Karpas-422 (cell line): ENCODE data around the gene PHF10. TPM values are rescaled to one million over a fixed set of nuclear protein-coding genes. Genes with fewer than 3 reads are reported as not detected.

Experiments
- DNase-seq: peaks from one replicate; pipeline ENCODE4 v3.0.0-alpha.2; 2015
- H2AFZ ChIP-seq: fragments of 200-600 bp; sonication (generic); 2 replicates; pipeline ENCODE4 v1.6.1; 2014; ENCODE audit warnings: antibody characterized with exemption, low read length, mixed read lengths
- H3K27ac ChIP-seq: fragments of 200-600 bp; sonication (generic); 2 replicates; pipeline ENCODE4 v1.5.1; 2014; ENCODE audit warnings: mild to moderate bottlenecking, low read length, moderate library complexity
- H3K27me3 ChIP-seq: fragments of 200-600 bp; sonication (generic); 2 replicates; pipeline ENCODE4 v1.6.1; 2014; ENCODE audit warnings: low read length, mixed read lengths
- H3K36me3 ChIP-seq: fragments of 200-600 bp; sonication (generic); 2 replicates; pipeline ENCODE4 v1.6.1; 2014; ENCODE audit warnings: low read length, mixed read lengths; ENCODE audit not compliant: insufficient read depth
- H3K4me1 ChIP-seq: fragments of 200-600 bp; sonication (generic); 2 replicates; pipeline ENCODE4 v1.6.1; 2014; ENCODE audit warnings: mild to moderate bottlenecking, low read length, mixed read lengths
- H3K4me2 ChIP-seq: fragments of 200-600 bp; sonication (generic); 2 replicates; pipeline ENCODE4 v1.6.1; 2014; ENCODE audit warnings: low read length, low read depth, mild to moderate bottlenecking; ENCODE audit not compliant: poor library complexity, severe bottlenecking
- H3K4me3 ChIP-seq: fragments of 200-600 bp; sonication (generic); 2 replicates; pipeline ENCODE4 v1.5.1; 2014; ENCODE audit warnings: mild to moderate bottlenecking, antibody characterized with exemption, low read length, mixed read lengths
- H3K79me2 ChIP-seq: fragments of 200-600 bp; sonication (generic); 2 replicates; pipeline ENCODE4 v1.6.1; 2014; ENCODE audit warnings: mild to moderate bottlenecking, low read length, mixed read lengths
- H3K9ac ChIP-seq: fragments of 200-600 bp; sonication (generic); 2 replicates; pipeline ENCODE4 v1.6.0; 2014; ENCODE audit warnings: low read length
- H3K9me2 ChIP-seq: fragments of 200-600 bp; sonication (generic), shearing (Covaris generic); replicated peaks from 2 replicates; pipeline ENCODE4 v1.6.0; 2014; ENCODE audit warnings: mild to moderate bottlenecking, low read length, moderate library complexity; ENCODE audit not compliant: insufficient read depth
- H3K9me3 ChIP-seq: fragments of 300-700, 200-600 bp; sonication (generic); 2 replicates; pipeline ENCODE4 v1.6.1; 2014; ENCODE audit warnings: low read length, mixed read lengths
- H4K20me1 ChIP-seq: fragments of 200-600 bp; sonication (generic); 2 replicates; pipeline ENCODE4 v1.6.1; 2014; ENCODE audit warnings: mild to moderate bottlenecking, antibody characterized with exemption, low read length, low read depth; ENCODE audit not compliant: insufficient read depth
- total RNA-seq: library from RNA; depleted of rRNA; stranded (reverse); fragments of >200 nt; shearing (Covaris generic); gene quantifications from 2 replicates; pipeline ENCODE4 v1.2.3, GENCODE V29; 2014; ENCODE audit warnings: low replicate concordance

Gene PHF10
- total RNA-seq, 1 experiment from 2014 or later, result 53.2 TPM

GRCh38 chr6:169667716-169668115, 56.6 kb downstream of the PHF10 start:
- Histone ChIP-seq H4K20me1 (no peaks in the 10 kb centered on the region), H3K9me2 (no peaks in the 10 kb centered on the region)

DNA sequence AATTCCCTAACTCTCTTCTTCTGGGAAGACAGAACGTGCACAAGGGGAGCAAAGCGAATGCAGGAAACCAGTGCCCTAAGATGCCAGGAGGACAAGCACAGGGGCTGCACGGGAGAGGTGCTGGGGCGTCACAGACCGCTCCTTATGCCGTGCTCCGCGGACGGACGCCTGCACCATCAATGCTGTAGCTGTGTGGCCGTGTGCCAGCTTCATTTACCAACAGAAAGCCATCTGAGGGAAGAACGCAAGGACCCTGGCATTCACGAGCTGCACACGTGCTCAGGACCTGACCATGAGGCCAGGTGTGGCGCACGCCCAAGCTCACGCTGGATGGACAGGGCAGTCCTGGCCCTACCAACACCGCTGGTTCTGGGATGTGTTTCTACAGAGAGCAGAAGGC, 57.9 kb downstream of the PHF10 start:
- H3K4me1 ChIP-seq, result no peaks in the 10 kb centered on the region
- H3K36me3 ChIP-seq, result peaks cover 14% of the 10 kb centered on the region; the same call in 1 of the 2 replicates
- H2AFZ ChIP-seq, result no peak overlapping the region
- no peak overlapping the region for H3K4me3 ChIP-seq
- H4K20me1 ChIP-seq, result no peaks in the 10 kb centered on the region
- no peak overlapping the region for H3K4me2 ChIP-seq
- no peak overlapping the region for H3K9ac ChIP-seq
- no peaks in the 10 kb centered on the region for H3K9me3 ChIP-seq
- no peaks in the 10 kb centered on the region for H3K27me3 ChIP-seq
- no peaks in the 10 kb centered on the region for H3K9me2 ChIP-seq
- no peak for DNase-seq
- no peak overlapping the region for H3K27ac ChIP-seq
- peaks cover 10% of the 10 kb centered on the region; the same call in 1 of the 2 replicates for H3K79me2 ChIP-seq

More at GRCh38 chr6:169667716-169668115, 56.6 kb downstream of the PHF10 start:
- H3K79me2 ChIP-seq, result peaks cover 20% of the 10 kb centered on the region; the same call in 1 of the 2 replicates
- no peaks in the 10 kb centered on the region for H3K9me3 ChIP-seq
- H3K27ac ChIP-seq, result no peak overlapping the region
- H3K4me3 ChIP-seq, result no peak overlapping the region
- peaks cover 23% of the 10 kb centered on the region; the same call in 1 of the 2 replicates for H3K36me3 ChIP-seq
- no peak overlapping the region for H2AFZ ChIP-seq
- H3K9ac ChIP-seq, result no peak overlapping the region
- DNase-seq, result no peak
- H3K27me3 ChIP-seq, result no peaks in the 10 kb centered on the region
- no peak overlapping the region for H3K4me2 ChIP-seq
- no peaks in the 10 kb centered on the region for H3K4me1 ChIP-seq

DNA sequence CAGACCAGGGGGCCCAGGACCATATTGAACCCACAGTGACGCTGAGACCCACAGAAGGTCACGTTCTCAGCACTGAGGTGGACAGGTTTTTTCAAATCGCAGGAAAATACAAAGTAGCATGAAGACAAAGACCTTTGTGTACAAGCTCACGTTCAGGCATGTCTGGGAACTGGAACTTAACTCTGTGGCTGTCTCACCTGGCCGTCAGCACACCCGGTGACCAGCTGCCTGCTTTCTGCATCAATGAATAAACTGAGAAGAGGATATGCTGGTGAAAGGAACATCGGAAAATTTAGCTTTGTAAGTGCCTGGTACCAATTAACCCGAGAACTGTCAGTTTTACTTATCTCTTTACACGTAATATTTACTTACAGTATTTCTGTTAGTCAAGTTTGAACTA, 59.0 kb downstream of the PHF10 start:
- no peak overlapping the region for H3K4me2 ChIP-seq
- no peak overlapping the region for H3K9ac ChIP-seq
- H3K9me3 ChIP-seq, result no peaks in the 10 kb centered on the region
- H3K27me3 ChIP-seq, result no peaks in the 10 kb centered on the region
- H3K9me2 ChIP-seq, result no peaks in the 10 kb centered on the region
- H3K4me1 ChIP-seq, result no peaks in the 10 kb centered on the region
- 0 out of 2 replicates have a peak, but pooled peaks cover 4% of the 10 kb centered on the region for H3K79me2 ChIP-seq
- H3K4me3 ChIP-seq, result no peak overlapping the region
- peaks cover 14% of the 10 kb centered on the region; the same call in 1 of the 2 replicates for H3K36me3 ChIP-seq
- H4K20me1 ChIP-seq, result no peaks in the 10 kb centered on the region
- no peak overlapping the region for H3K27ac ChIP-seq
- H2AFZ ChIP-seq, result no peak overlapping the region
- no peak for DNase-seq

GRCh38 chr6:169664227-169664626, 60.1 kb downstream of the PHF10 start:
- Histone ChIP-seq H3K27me3 (no peaks in the 10 kb centered on the region), H4K20me1 (no peaks in the 10 kb centered on the region), H2AFZ (no peak overlapping the region), H3K79me2 (no peaks in the 10 kb centered on the region), H3K4me2 (no peak overlapping the region), H3K4me3 (no peak overlapping the region), H3K9me2 (no peaks in the 10 kb centered on the region), H3K36me3 (peaks cover 14% of the 10 kb centered on the region; the same call in 1 of the 2 replicates), H3K9me3 (no peaks in the 10 kb centered on the region), H3K27ac (no peak overlapping the region), H3K4me1 (no peaks in the 10 kb centered on the region), H3K9ac (no peak overlapping the region)
- DNase-seq, result no peak

DNA sequence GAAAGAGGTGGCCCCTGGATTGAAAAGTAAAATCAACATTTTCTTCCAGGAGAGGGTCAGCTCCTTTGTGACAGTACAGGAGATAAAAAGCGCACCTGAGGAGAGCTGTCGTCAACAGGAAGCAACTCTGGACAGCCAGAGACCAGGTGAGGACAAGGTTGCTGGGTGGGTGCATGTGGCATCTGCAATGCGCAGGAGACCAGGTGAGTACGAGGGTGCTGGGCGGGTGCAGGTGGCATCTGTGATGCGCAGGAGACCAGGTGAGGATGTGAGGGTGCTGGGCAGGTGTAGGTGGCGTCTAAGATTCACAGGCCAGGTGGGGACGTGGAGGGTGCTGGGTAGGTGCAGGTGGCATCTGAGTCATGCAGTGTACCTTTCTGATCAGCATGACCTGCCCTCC, 60.8 kb downstream of the PHF10 start:
- Histone ChIP-seq H3K36me3 (peaks cover 14% of the 10 kb centered on the region; the same call in 1 of the 2 replicates), H3K79me2 (no peaks in the 10 kb centered on the region), H3K9ac (no peak overlapping the region), H2AFZ (no peak overlapping the region), H3K9me3 (no peaks in the 10 kb centered on the region), H4K20me1 (no peaks in the 10 kb centered on the region), H3K4me2 (no peak overlapping the region), H3K27ac (no peak overlapping the region), H3K4me3 (no peak overlapping the region), H3K4me1 (no peaks in the 10 kb centered on the region), H3K27me3 (no peaks in the 10 kb centered on the region), H3K9me2 (no peaks in the 10 kb centered on the region)
- DNase-seq, result no peak

GRCh38 chr6:169661391-169661756, 62.9 kb downstream of the PHF10 start:
- Histone ChIP-seq H4K20me1 (no peaks in the 10 kb centered on the region), H3K4me1 (peaks cover under 1% of the 10 kb centered on the region; the same call in 1 of the 2 replicates), H3K27ac (no peak overlapping the region), H3K79me2 (no peaks in the 10 kb centered on the region), H3K4me2 (no peak overlapping the region), H3K9me2 (no peaks in the 10 kb centered on the region), H3K36me3 (peaks cover 10% of the 10 kb centered on the region; the same call in 1 of the 2 replicates), H3K4me3 (no peak overlapping the region), H3K9ac (no peak overlapping the region), H3K9me3 (no peaks in the 10 kb centered on the region), H3K27me3 (no peaks in the 10 kb centered on the region), H2AFZ (no peak overlapping the region)
- no peak for DNase-seq

GRCh38 chr6:169660751-169661390, 63.4 kb downstream of the PHF10 start:
- H3K9ac ChIP-seq, result no peak overlapping the region
- peaks cover 10% of the 10 kb centered on the region; the same call in 1 of the 2 replicates for H3K36me3 ChIP-seq
- no peaks in the 10 kb centered on the region for H4K20me1 ChIP-seq
- no peak overlapping the region for H3K4me3 ChIP-seq
- H3K9me3 ChIP-seq, result no peaks in the 10 kb centered on the region
- H3K79me2 ChIP-seq, result no peaks in the 10 kb centered on the region
- DNase-seq, result no peak
- H3K27me3 ChIP-seq, result no peaks in the 10 kb centered on the region
- H2AFZ ChIP-seq, result no peak overlapping the region
- H3K4me2 ChIP-seq, result no peak overlapping the region
- peaks cover 5% of the 10 kb centered on the region for H3K4me1 ChIP-seq
- no peak overlapping the region for H3K27ac ChIP-seq
- no peaks in the 10 kb centered on the region for H3K9me2 ChIP-seq

DNA sequence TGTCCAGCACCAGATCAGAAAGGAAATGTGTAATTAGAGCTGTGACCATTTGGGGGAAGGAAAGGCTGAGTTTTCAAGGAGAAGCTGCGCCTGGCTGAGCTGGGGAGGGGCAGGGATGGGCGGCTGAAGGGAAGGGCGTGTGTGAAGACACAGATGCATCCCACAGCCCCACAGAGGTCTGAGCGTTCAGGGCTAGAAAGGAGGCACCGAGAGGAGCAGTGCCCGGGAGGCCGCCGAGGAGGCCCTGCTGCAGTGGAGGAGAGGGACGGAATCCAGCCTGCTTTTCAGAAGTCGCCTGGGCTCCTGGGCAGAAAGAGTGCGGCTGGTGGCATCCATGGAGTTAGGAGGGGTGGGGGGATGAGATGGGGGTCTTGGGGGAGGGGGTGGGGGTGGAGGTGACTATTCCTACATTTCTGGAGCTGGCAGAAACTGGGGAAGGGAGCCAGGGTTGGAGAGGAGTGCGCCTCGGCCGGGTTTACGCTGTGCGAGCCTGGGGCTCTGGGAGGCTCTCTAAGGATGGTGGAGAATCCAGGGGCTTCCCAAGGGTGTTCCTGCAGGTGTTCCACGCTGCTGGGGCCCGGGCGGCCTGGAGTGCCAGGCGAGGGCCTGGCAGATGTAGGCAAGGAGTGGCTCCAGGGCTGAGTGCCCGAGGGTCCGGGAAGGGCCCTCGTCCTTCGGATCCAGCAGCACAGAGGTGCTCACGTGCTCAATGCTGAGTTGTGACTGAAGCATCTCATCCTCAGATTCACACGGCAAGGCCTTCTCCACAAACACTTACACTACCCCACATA, 64.3 kb downstream of the PHF10 start:
- H3K9ac ChIP-seq, result no peak overlapping the region
- no peak overlapping the region for H2AFZ ChIP-seq
- H3K4me1 ChIP-seq, result peaks cover 13% of the 10 kb centered on the region
- no peaks in the 10 kb centered on the region for H4K20me1 ChIP-seq
- H3K4me2 ChIP-seq, result no peak overlapping the region
- no peak overlapping the region for H3K4me3 ChIP-seq
- no peaks in the 10 kb centered on the region for H3K27me3 ChIP-seq
- H3K27ac ChIP-seq, result no peak overlapping the region
- H3K9me2 ChIP-seq, result no peaks in the 10 kb centered on the region
- no peaks in the 10 kb centered on the region for H3K79me2 ChIP-seq
- DNase-seq, result no peak
- H3K36me3 ChIP-seq, result peaks cover 8% of the 10 kb centered on the region; the same call in 1 of the 2 replicates
- H3K9me3 ChIP-seq, result no peaks in the 10 kb centered on the region
